OCI-LY7 (cell line): Measurements from ENCODE around the gene PTPN14. TPM values are rescaled to one million over a fixed set of nuclear protein-coding genes. Genes with fewer than 3 reads are reported as not detected.

Experiments used
- BruUV-seq: library from RNA; stranded (reverse); fragments of 400-500 nt; replicated peaks from 2 replicates; lab custom pipeline; 2021; lab: Mats Ljungman, UMichigan
- CTCF ChIA-PET: fragments of 300-600 bp; sonication (Branson Sonifier 250); formaldehyde crosslinking; loops from one replicate; lab custom pipeline; 2022; ENCODE audit warnings: antibody characterized with exemption; ENCODE audit not compliant: unreplicated experiment; lab: Charles Lee
- POLR2A ChIA-PET: fragments of 300-600 bp; sonication (Branson Sonifier 250); formaldehyde crosslinking; loops from one replicate; lab custom pipeline; 2022; ENCODE audit warnings: antibody characterized with exemption; lab: Charles Lee
- DNase-seq: peaks from one replicate; pipeline ENCODE4 v3.0.0-alpha.2; 2015; ENCODE audit warnings: low spot score
- H2AFZ ChIP-seq: fragments of 200-600 bp; sonication (generic), shearing (Covaris generic); 2 replicates; pipeline ENCODE4 v1.6.1; 2014; ENCODE audit warnings: mild to moderate bottlenecking, antibody characterized with exemption, low read length, moderate library complexity
- H3K27ac ChIP-seq: fragments of 200-600 bp; sonication (generic); 2 replicates; pipeline ENCODE4 v1.5.1; 2014; ENCODE audit warnings: mixed run types, low read depth, mild to moderate bottlenecking, moderate library complexity, low read length, inconsistent platforms; ENCODE audit not compliant: poor library complexity, severe bottlenecking
- H3K36me3 ChIP-seq: fragments of 200-600 bp; sonication (generic); 2 replicates; pipeline ENCODE4 v1.6.1; 2014; ENCODE audit warnings: mild to moderate bottlenecking, antibody characterized with exemption, low read length, moderate library complexity, mixed read lengths; ENCODE audit not compliant: insufficient read depth
- H3K4me1 ChIP-seq: fragments of 200-600 bp; sonication (generic); 2 replicates; pipeline ENCODE4 v1.5.1; 2014; ENCODE audit warnings: mild to moderate bottlenecking, low read length; ENCODE audit not compliant: insufficient read depth, poor library complexity, severe bottlenecking
- H3K4me2 ChIP-seq: fragments of 200-600 bp; sonication (generic); 2 replicates; pipeline ENCODE4 v1.6.1; 2014; ENCODE audit warnings: mild to moderate bottlenecking, low read length
- H3K4me3 ChIP-seq: fragments of 200-600 bp; sonication (generic); 2 replicates; pipeline ENCODE4 v1.5.1; 2014; ENCODE audit warnings: mild to moderate bottlenecking, low read depth, low read length; ENCODE audit not compliant: poor library complexity, severe bottlenecking
- H3K79me2 ChIP-seq: fragments of 200-600 bp; sonication (generic); 2 replicates; pipeline ENCODE4 v1.6.1; 2016; ENCODE audit warnings: low read depth, mild to moderate bottlenecking, low read length, moderate library complexity, mixed read lengths; ENCODE audit not compliant: insufficient read depth
- H3K9me2 ChIP-seq: fragments of 200-600 bp; sonication (generic); 2 replicates; pipeline ENCODE4 v1.6.1; 2016; ENCODE audit warnings: mild to moderate bottlenecking, low read length, mixed read lengths; ENCODE audit not compliant: insufficient read depth
- H3K9me3 ChIP-seq: fragments of 200-600 bp; sonication (generic); 2 replicates; pipeline ENCODE4 v1.6.1; 2014; ENCODE audit warnings: mild to moderate bottlenecking, mixed run types, low read length, mixed read lengths
- H4K20me1 ChIP-seq: fragments of 200-600 bp; sonication (generic); 2 replicates; pipeline ENCODE4 v1.6.1; 2014; ENCODE audit warnings: mild to moderate bottlenecking, antibody characterized with exemption, low read length, moderate library complexity, mixed read lengths; ENCODE audit not compliant: insufficient read depth
- EZH2phosphoT487 ChIP-seq: fragments of 200-600 bp; sonication (generic); IDR thresholded peaks from 2 replicates; pipeline ENCODE4 v1.6.1; 2018; ENCODE audit warnings: low read depth, borderline replicate concordance, mild to moderate bottlenecking, mixed run types, antibody characterized with exemption, low read length, moderate library complexity, mixed read lengths
- intact Hi-C: fragments of 100-400 bp; cut with micrococcal nuclease; formaldehyde crosslinking; loops from one replicate; pipeline ENCODE4 v1.10.0; 2022; ENCODE audit not compliant: unreplicated experiment
- total RNA-seq, 2 experiments: library from RNA; depleted of rRNA in 1 of 2; stranded (reverse); fragments of >200 nt in 1 of 2; shearing (Covaris generic) in 1 of 2; gene quantifications; 2 replicates each; pipeline ENCODE4 v1.2.3, GENCODE V29; 2014 to 2022
- TF ChIP-seq, protein P1 (sequence below): fragments of 200-600 bp; sonication (generic); conservative IDR thresholded peaks from 2 replicates; pipeline ENCODE4 v1.5.1; 2014; ENCODE audit warnings: mild to moderate bottlenecking, antibody characterized with exemption, low read length, moderate library complexity, mixed read lengths

Gene PTPN14
- total RNA-seq, 2 experiments from 2014 or later, result not detected

DNA sequence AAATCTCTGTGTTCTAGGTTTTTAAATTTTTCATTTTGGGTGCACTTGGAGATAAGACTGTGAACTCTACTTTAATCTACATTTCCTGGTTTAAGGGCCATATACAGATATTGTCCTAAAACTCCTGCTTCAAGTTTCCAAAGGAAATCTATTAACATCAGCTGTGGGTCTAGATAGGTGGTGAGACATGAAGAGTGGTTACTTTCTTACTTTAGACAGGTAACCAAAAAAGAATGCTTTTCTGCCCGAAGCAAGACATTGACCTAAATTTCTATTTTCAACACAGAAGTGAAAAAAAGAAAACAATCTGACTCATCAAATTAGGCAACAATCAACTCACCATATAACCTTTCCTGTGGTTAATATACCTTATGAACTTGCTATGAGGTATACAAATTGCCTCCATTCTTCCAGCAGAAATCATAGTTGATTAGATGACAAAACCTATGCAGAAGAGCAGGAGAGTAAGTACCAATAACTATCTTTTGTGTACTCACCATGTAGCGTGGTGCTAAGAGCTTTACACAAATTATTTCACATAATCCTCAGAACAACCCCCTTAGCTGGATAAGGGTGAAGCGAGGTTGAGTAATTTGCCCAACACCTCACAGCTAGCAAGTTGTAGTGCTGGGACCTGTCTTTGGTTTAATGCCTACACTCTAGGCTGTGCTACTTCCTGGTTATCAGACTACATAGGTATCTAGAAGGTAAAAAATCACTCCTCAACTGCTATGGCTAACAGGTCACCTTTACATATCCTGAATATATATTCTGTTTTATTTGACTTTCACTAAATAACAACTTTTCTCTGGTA is 23.4 kb upstream of the PTPN14 start:
- POLR2A ChIA-PET, result no interaction called here
- H3K9me3 ChIP-seq, result no peaks in the 10 kb centered on the region
- no TSS peak for BruUV-seq
- CTCF ChIA-PET, result no interaction called here
- H3K9me2 ChIP-seq, result no peaks in the 10 kb centered on the region
- no peak overlapping the region for H3K27ac ChIP-seq
- no peak overlapping the region for H3K4me2 ChIP-seq
- DNase-seq, result no peak
- TF ChIP-seq EZH2phosphoT487, result no peak
- TF ChIP-seq, protein P1, sequence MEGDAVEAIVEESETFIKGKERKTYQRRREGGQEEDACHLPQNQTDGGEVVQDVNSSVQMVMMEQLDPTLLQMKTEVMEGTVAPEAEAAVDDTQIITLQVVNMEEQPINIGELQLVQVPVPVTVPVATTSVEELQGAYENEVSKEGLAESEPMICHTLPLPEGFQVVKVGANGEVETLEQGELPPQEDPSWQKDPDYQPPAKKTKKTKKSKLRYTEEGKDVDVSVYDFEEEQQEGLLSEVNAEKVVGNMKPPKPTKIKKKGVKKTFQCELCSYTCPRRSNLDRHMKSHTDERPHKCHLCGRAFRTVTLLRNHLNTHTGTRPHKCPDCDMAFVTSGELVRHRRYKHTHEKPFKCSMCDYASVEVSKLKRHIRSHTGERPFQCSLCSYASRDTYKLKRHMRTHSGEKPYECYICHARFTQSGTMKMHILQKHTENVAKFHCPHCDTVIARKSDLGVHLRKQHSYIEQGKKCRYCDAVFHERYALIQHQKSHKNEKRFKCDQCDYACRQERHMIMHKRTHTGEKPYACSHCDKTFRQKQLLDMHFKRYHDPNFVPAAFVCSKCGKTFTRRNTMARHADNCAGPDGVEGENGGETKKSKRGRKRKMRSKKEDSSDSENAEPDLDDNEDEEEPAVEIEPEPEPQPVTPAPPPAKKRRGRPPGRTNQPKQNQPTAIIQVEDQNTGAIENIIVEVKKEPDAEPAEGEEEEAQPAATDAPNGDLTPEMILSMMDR, result no peak
- intact Hi-C loops, result no loop called here
- no peaks in the 10 kb centered on the region for H3K79me2 ChIP-seq
- H3K36me3 ChIP-seq, result no peaks in the 10 kb centered on the region
- H3K4me3 ChIP-seq, result no peak overlapping the region
- no peak overlapping the region for H2AFZ ChIP-seq
- H3K4me1 ChIP-seq, result peaks cover 3% of the 10 kb centered on the region
- H4K20me1 ChIP-seq, result no peaks in the 10 kb centered on the region

GRCh38 chr1:214573386-214574318 is 22.2 kb upstream of the PTPN14 start:
- no peak for TF ChIP-seq EZH2phosphoT487
- TF ChIP-seq, protein P1, result no peak
- POLR2A ChIA-PET, result no interaction called here
- H3K4me1 ChIP-seq, result no peaks in the 10 kb centered on the region
- no peak overlapping the region for H3K4me2 ChIP-seq
- H3K36me3 ChIP-seq, result no peaks in the 10 kb centered on the region
- no peaks in the 10 kb centered on the region for H3K79me2 ChIP-seq
- no peak for DNase-seq
- H3K4me3 ChIP-seq, result no peak overlapping the region
- H3K9me3 ChIP-seq, result no peaks in the 10 kb centered on the region
- H4K20me1 ChIP-seq, result no peaks in the 10 kb centered on the region
- no peaks in the 10 kb centered on the region for H3K9me2 ChIP-seq
- intact Hi-C loops, result no loop called here
- no peak overlapping the region for H2AFZ ChIP-seq
- CTCF ChIA-PET, result interaction anchor here (0.8 kb wide), 1 partner anchor 359 kb away, joined by 6 read pairs; no protein-coding TSS in a partner anchor
- BruUV-seq, result no TSS peak
- H3K27ac ChIP-seq, result no peak overlapping the region
